ENCODE results near the gene MIPEP.

Gene MIPEP

DNA sequence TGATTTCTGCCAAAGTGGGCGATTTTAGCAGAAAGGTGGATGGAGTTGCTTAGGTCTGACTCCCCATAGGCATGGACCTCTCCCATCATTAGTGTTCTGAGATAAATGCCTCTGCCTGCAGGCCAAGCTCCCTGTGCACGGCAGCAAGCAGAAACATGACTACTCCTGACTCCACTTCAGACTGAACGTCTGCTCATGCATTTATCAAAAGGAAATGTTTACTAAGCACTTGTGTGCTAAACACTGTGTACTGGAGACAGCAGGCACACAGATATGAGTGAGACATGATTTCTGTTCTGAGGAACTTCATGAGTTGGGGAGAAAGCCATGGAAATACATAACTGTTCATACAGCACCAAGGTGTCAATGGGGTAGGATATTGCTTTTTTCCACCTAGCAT lies 149.6 kb downstream of the MIPEP start:
- DNase-seq (ENCODE audit: low read depth): no peak
- no peak for TF ChIP-seq CTCF (conservative IDR thresholded peaks at IDR 0.05; ENCODE audit: low read depth, low read length)

DNA sequence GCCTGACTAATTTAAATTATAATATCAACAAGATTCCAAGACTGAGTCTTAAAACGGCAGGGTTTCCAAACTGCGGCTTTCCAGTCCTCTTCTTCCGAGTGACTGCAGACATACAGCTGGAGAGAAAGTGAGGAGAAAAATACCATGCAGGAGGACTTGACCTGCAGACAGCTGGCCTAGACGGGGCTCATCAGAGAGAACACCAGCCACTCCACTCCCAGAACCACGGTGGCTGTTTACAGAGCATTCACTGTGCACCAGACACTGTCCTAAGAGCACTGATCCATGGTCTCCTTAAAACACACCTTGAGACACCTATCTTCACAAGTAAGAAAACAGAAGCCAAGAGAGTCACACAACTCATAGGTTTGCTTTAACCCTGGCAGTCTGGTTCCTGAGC lies 152.7 kb downstream of the MIPEP start:
- TF ChIP-seq CTCF (conservative IDR thresholded peaks at IDR 0.05; ENCODE audit: low read depth, low read length): no peak
- no peak overlapping the region for H3K4me3 ChIP-seq (ENCODE audit: low read length)
- DNase-seq (ENCODE audit: low read depth): no peak

More for the DNA sequence above, 149.6 kb downstream of the MIPEP start:
- no peak overlapping the region for H3K4me3 ChIP-seq (ENCODE audit: low read length)

- DNase-seq (ENCODE audit: low read depth): no peak
- H3K4me3 ChIP-seq (ENCODE audit: low read length): no peak overlapping the region
- no peak for TF ChIP-seq CTCF (conservative IDR thresholded peaks at IDR 0.05; ENCODE audit: low read depth, low read length)
These were observed 153.9 kb downstream of the MIPEP start for GRCh38 chr13:23735329-23735728.

DNA sequence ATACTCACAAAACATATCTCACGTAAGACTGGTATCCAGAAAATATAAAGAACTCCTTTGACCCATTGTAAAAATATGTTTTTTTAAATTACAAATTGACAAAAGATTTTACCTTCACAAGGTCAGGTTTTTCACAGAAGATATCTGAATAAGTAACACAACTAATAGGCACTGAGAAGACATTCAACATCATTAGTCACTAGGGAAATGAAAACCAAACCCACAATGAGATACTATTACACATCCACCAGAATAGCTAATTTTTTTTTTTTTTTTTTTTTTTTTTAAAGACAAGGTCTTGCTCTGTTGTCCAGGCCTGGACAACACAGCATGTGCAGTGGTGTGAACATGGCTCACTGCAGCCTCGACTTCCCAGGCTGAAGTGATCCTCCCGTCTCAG lies 157.5 kb downstream of the MIPEP start:
- no peak for DNase-seq (ENCODE audit: low read depth)
- H3K4me3 ChIP-seq (ENCODE audit: low read length): no peak overlapping the region
- no peak for TF ChIP-seq CTCF (conservative IDR thresholded peaks at IDR 0.05; ENCODE audit: low read depth, low read length)

- H3K4me3 ChIP-seq (ENCODE audit: low read length): no peak overlapping the region
- TF ChIP-seq CTCF (conservative IDR thresholded peaks at IDR 0.05; ENCODE audit: low read depth, low read length): no peak
- no peak for DNase-seq (ENCODE audit: low read depth)
These were observed 158.9 kb downstream of the MIPEP start for GRCh38 chr13:23730251-23730650.

DNA sequence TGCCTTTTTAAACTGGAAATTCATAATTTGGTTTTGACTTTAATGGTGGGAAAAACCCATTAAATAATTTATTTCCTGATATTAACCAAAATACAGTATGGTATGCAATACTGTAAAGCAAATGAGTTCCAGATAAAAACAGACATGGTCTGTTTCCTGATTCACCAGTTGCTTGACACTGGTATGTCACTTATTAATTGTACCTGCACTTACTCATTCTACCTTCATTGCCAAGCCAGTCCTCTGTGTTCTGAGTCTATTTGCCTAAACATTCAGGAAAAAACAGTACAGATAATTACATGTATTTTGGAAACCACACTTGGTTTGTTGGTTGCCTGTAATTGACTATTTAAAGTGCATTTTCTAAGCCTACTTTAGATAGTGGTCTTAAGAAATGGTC lies 159.7 kb downstream of the MIPEP start:
- H3K4me3 ChIP-seq (ENCODE audit: low read length): no peak overlapping the region
- no peak for DNase-seq (ENCODE audit: low read depth)
- no peak for TF ChIP-seq CTCF (conservative IDR thresholded peaks at IDR 0.05; ENCODE audit: low read depth, low read length)

DNA sequence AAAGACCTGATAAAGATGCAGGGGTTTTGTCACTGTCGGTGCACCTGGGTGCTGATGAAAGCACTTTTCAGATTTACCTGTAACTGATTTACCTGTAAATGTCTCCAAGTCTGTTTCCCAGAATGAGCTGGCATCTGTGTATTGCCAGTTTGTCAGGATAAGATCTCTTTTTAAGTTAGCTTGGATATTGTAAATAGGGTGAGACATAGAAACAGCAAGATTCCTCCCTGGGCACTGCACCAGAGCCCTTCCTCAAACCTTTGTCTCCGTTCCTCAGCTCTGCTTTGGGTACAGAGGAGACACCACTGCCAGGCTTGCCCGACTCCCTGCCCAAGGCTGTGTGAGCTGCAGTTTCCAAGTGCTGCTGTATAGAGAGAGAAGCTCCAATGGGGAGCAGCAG lies 160.4 kb downstream of the MIPEP start:
- no peak for DNase-seq (ENCODE audit: low read depth)
- H3K4me3 ChIP-seq (ENCODE audit: low read length): no peak overlapping the region
- TF ChIP-seq CTCF (conservative IDR thresholded peaks at IDR 0.05; ENCODE audit: low read depth, low read length): no peak
